Ishikawa (cell line): Measurements from ENCODE around the gene PHF14.

ENCODE experiments used
- EGR1 ChIP-seq: IDR thresholded peaks from 2 replicates; pipeline ENCODE4 v1.6.1; 2012
- NFIC ChIP-seq: IDR thresholded peaks from 2 replicates; pipeline ENCODE4 v1.6.1; 2012
- RAD21 ChIP-seq: IDR thresholded peaks from 2 replicates; pipeline ENCODE4 v1.6.1; 2012; ENCODE audit warnings: low read depth
- TAF1 ChIP-seq: IDR thresholded peaks from 2 replicates; pipeline ENCODE4 v1.6.1; 2012; ENCODE audit warnings: low read depth, mild to moderate bottlenecking
- USF1 ChIP-seq: IDR thresholded peaks from 2 replicates; pipeline ENCODE4 v1.6.1; 2012
- YY1 ChIP-seq: IDR thresholded peaks from 2 replicates; pipeline ENCODE4 v1.6.1; 2012; ENCODE audit warnings: low read depth

DNA sequence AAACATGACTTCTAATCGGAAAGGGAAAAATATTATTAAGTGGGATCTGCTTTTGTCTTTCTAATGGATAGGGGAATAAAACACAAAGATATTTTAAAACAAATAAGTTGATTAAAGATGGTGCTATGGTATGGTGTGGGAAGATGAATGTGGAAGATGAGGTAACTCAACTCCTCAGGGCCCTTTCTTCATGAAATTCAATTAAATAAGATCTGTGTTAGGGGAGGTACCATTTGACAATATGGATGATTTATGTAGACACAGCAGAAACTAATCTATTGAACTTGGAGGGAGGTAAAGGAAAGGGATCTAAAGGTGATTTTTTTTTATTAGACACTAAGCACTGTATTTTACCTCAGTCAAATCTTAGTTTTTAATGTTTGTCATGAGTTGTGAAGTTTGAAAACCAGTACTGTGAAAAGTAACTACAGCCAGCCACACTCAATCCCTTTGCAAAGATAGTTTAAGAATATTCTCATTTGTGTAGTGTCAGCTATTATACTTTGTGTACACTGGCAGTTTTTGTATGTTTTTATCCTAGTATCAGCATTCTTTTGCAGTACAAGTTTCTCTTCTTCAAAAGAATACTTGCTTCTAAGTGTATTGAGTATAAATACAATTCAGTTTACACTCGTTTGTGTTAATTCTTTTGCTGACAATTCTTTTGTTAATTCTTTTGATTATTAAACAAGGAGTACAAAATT lies 151.3 kb downstream of the PHF14 start:
- TF ChIP-seq USF1 (no peak), YY1 (no peak), RAD21 (no peak), TAF1 (no peak), NFIC (no peak), EGR1 (no peak)
